Activated CD4-positive, alpha-beta T cell treated with anti-CD3 and anti-CD28 coated beads for 24 hours (primary cell): ENCODE results near the gene TMPRSS6.

ENCODE experiments used
- DNase-seq, 2 donors: peaks; one replicate each; pipeline ENCODE4 v3.0.0-alpha.2; 2020; ENCODE audit warnings: low read depth in 2 of 2

Gene TMPRSS6

DNA sequence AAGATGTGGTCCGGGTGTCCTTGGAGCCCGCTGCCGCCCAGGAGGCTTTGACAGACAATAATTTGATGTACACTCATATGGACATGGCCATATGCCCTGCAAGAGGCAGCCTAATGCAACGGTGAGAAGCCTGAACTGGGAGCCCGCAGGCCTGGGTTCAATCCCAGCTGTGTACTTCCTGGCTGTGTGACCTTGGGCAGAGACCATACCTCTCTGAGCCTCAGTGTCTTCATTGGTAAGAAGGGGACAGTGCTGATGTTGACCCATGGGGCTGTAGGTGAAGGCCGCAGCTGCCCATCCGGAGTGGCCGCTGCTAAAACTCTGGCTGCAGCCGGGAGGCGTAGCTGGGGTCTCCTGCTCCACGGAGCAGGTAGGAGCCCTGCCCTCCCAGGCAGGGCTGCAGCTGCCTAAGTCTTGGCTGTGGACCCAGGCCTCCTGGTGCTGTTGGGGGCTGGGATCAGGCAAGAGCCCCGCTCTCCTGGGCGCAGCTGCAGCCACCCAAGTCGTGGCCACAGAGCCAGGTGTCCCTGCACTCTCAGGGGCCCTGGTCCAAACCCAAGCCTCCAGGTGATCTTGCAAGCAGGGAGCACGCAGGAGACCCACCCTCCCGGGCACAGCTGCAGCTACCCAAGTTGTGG, 31.3 kb upstream of the TMPRSS6 start:
- no peak for DNase-seq

DNA sequence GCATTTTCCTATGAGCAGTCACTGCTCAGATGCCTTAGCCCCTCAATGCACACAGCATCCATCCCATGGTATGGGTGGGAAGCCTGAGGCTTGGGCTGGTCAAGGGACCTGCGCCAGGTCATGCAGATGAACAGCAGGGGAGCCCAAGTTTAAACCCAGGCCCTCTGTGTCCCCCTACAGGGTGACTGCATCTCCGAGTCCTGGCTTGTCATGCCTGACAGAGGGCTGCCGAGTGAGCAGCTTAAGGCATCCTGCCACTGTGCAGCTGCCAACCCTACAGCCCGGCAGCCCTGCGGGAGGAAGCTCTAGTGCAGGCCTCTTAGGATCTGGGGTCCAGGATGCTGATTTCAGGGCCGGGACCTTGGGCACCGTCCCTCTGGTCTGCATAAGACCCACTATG, 30.2 kb upstream of the TMPRSS6 start:
- DNase-seq, result no peak

DNA sequence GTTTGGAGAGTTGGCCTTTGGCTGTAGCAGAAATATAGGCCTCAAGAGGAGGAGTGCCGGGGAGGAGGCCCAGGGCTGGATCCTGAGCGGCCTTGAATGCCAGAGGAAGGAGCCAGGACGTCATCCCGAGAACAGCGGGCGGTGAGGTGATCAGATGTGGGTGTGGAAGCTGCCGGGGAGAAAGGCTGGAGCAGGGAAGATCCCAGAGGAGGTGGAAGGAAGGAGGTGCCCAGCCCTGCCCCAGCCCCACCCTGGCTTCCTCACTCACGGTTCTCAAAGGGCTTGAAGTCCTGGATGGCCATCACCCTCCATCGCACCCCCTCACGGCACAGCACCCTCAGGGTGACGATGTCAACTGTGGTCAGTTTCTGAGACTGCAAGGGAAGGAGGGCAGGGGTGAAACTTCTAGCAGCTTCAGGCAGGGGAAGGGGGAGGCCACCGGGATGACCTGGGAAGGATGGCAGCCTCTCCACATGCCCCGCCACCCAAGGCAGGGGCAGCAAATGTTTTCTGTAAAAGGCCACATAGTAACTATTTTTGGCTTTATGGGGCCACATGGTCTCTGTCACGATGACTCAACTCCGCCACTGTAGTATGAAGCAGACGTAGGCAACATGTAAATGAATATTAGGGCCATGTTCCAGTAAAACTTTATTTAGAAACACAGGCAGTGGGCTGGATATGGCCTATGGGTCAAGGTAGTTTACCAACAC, 29.5 kb upstream of the TMPRSS6 start:
- DNase-seq, result no peak

DNA sequence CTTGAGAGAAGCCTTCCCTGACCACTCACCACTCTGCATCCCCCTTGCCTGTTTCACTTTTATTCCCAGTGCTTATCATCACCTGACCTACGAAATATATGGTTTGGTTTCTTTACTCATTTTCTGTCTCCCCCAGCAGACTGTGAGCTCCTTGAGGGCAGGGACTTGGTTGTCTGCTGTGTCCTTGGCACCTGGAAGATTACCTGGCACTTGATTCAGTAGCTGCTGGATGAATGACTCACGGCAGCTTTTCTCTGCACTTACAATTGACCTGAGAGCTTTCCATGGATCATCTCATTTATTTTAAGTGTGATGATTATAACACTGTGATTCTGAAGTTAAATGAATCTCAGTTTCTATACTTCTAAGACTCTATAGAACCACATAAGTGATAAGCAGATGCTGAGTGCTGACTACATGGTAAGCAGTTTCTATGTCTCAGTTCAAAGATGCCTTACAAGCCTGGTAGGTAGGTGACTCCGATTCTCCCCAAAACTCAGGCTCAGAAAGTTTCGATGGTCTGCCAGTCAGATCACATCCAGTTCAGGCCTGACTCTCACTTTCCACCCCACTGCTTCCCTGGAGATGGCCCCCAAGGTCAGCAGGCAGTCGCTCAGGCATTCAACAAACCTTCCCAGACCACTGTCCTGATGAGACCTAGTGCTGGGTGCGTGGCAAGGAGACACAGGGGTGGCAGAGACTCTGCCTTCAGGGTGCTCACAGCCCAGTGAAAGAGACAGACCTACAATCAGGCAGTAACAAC, 28.6 kb upstream of the TMPRSS6 start:
- DNase-seq, result no peak

DNA sequence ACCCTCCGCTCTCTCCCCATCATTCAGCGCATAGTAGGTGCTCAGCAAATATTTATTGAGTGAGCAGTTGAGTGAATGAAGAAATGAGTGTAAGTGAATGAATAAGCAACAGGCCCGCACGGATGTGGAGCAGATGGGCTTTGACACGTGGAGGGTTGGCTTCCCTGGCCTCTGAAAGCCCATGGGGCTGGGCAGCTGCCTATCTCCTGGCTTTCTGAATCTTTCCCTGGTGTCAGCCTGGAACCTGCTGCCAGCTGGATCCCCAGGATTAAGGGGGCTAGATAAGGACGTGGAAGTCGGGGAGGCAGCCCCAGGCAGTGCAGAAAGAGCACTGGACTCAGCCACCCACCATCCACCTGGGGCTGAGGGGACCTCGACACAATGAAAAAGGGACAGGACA, 27.6 kb upstream of the TMPRSS6 start:
- DNase-seq, result no peak

DNA sequence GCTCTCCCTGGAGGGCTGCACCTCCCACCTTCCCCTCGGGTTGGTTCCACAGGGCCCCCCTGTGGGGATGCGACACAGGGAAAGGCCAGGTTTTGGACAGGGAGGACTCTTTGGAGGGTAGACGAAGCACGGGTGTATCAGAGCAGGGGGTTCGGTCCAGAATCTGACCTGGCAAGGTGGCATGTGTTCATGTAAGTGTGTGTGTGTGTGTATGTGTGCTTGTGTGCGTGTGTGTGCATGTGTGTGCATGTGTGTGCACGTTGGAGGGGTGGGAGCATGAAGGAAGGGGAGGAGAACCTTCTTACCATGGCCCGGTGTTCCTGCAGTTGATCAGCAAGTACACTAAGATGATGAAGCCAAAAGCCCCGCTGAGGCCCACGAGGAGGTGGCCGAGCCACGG, 25.5 kb upstream of the TMPRSS6 start:
- DNase-seq, result no peak

DNA sequence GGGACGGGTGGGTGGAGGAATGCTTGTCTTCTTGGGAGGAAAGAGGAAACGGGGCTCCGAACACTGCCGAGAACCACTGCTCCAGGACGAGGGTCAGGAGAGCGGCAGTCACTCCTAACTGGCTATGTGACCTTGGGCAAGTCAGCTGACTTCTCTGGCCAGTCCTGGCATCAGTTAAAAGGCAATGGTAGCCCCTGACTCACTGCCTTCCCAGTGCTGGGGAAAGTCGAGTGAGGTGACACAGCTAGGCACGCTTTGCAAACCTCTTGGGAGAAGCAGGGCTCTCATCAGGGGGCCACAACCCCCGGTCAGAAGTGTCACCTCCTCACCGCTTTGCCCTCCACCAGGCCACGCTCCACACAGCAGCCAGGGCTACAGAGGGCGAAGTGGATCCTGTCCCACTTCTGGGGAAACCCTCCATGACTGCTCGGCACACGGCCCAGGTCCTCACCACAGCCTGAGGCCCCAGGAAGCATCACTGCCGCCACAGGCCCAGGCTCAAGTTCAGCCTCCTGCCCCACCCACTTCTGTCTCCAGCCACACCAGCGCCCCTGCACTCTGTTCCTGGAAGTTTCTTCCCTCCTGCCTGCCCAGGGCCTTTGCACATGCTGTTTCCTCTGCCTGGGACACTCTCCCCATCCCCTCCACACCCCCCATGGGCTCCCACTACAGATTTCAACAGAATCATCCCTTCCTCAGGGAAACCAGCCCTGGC, 23.9 kb upstream of the TMPRSS6 start:
- no peak for DNase-seq

DNA sequence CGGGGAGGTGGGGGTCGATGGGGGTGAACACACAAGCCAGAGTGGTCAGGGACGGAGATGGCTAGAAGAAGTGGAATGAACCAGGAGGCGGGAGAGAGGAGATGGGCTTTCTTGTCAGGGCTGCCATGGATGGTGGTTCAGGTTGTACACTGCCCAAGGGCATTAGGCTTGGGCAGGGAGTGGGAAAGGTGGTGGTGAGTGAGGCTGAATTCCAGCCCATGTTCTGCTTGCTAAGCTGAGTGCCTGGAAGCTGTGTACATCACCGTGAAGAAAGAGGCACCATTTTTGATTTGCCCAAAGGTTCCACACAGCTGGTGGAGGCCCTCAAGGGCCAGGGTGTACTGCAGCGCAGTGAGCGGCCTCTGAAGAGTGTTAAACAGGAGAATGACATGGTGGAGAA, 23.3 kb upstream of the TMPRSS6 start:
- DNase-seq, result no peak

DNA sequence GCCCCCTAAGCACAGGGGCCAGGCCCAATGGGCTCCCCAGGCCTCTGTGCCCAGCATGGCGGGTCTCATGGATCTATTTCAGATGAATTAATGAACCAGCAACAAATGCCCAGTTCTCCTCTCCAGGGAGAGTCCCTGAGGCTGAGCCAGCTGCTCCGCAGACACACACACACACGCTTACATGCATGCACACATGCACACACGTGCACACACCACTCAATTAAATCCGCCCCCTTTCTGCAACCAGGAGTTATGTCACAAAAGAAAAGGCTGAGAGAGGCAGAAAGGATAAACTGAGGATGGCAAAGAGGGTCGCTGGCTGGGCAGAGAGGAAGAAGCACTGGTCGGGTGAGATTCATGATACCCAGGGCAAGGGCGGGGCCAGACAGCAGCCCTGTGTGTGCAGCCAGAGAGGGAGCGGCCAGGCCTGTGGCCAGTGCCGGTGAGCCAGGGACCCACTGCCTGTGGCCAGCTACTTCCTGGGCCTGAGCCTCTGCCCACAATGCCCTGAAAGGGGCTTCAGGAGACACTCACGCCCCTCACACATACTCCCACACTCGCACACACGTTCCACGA, 20.4 kb upstream of the TMPRSS6 start:
- no peak for DNase-seq

DNA sequence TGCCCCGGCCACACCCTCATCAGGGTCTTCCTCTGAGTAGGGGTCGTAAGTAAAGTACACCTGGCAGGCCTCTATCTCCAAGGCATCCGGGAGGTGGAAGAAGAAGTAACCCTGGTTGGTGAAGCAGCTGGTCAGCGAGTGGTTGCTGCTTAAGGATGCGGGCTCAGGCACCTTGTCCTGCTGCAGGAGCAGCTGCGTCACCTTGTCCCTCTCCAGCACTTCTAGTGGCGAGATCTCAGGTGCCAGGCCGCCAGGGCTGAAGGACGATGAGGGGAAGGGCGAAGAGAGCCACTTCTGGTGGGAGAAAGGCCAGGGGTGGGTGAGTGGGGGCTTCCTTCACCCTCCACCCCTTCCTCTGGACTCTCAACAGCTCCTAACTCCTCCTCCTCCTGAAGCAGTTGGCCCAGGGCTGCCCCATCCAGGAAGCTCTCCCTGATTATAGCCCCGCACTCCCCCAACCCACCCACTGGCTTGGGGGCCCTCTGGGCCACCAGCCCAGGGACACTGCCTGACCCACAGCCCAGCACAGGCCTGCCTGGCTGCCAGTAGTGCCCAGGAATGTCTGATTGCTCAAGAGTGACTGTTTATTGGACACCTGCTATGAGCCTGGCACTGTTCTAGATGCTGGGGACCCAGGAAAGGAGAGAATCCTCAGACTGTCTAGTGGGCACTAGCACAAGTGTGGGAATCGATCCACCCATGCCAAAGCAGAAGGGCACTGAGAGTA, 19.2 kb upstream of the TMPRSS6 start:
- no peak for DNase-seq

DNA sequence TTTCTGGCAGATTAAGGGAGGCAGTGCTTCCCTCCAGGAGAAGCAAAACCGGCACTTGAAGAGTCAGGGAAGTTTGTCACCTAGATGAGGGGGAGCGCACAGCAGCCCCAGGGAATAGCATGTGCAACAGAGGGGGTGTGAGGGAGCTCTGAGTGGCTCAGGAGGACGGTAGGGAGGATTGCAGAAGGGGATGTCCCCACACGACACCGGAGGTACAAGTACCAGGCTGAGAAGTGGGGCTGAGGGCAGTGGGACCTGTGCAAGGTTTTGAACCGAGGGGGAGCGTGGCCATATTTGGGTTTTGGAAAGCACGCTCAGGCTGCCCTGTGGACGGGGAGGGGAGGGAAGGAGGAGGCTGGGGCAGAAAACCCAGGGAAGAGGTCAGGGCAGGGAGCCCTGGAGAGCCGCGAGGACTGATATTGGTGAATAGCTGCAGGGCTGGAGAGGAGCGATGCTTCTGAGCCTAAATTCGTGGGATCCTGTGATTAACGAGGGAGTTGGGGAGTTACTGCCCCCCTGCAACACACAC, 17.9 kb upstream of the TMPRSS6 start:
- no peak for DNase-seq

DNA sequence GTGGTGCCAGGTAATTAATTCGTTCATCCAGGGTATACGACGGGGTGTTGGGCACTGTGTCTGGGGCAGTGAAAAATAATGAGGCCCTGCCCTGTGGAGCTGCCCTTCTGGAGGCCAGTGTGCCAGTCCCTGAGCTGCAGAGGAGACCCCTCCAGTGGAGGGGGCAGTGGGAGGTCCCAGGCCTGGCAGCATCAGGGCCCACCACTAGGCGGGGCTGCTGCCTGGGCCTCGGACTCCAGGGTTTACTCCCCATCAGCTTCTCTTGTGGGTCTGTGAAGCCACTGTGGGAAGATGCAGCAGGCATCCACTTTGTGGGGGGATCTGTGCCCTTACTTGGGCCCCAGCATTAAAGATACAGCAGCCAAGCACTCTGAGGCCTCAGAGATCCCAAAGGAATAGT, 17.4 kb upstream of the TMPRSS6 start:
- no peak for DNase-seq

DNA sequence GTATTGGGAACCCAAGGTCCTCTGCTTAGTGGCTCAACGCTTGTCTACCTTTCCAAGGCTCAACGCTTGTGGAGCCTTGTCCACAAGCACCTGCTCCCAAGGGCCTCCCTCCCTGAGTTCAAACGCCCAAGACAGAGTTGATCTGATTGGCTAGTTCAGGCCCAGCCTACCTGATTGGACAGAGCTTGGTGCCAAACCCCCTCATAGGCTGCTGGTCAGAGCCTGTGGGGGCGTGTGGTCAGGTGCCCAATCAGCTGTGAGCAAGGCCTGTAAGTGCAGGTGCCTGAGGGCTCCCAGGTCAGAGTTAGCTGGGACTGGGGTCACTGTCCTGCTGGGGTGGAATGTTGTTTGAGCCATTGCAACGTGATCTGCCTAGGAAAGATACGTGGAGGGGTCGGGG, 16.9 kb upstream of the TMPRSS6 start:
- no peak for DNase-seq

DNA sequence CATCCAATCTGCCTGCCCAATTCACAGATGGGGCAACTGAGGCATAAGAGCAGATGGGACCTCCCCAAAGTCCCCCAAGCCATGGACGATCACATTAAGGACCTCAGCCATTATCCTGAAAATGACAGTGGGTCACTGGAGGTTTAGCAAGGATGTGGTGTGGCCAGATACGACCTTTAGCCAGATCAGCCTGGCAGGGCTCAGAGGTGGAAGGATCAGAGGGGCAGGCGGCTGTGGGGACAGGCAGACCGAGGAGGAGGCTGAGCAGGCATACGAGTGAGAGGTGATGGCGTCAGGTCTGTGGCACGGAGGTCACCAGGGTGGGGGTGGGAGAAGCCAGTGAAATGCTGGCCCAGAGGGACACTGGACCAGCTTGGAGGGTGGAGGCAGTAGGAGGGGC, 14.1 kb upstream of the TMPRSS6 start:
- no peak for DNase-seq

DNA sequence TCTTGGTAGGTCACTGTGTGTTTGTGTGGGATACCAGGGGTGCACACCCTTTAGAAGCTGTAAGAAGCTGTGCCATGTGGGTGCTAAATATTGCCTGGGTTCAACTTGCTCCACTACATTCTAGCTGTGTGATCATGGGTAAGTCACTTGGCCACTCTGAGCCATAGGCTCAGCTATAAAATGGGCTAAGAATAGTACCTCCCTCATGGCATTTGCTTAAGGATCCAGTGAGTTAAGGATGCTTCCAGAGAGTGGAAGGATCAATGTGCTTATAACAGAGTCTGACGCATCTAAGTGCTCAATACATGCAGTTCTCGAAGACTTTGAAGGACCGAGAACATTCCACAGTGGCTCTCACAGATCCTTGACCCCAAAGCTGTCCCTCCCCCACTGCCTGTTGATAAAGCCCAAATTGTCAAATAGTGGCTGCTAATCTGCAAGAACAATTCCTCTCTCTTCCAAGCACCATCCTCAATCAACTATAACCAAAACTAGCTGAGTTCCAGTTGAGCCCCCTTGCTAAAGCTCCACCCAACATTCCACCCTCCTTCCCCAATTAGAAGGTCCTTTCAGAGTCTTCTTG, 13.2 kb upstream of the TMPRSS6 start:
- DNase-seq, result no peak

DNA sequence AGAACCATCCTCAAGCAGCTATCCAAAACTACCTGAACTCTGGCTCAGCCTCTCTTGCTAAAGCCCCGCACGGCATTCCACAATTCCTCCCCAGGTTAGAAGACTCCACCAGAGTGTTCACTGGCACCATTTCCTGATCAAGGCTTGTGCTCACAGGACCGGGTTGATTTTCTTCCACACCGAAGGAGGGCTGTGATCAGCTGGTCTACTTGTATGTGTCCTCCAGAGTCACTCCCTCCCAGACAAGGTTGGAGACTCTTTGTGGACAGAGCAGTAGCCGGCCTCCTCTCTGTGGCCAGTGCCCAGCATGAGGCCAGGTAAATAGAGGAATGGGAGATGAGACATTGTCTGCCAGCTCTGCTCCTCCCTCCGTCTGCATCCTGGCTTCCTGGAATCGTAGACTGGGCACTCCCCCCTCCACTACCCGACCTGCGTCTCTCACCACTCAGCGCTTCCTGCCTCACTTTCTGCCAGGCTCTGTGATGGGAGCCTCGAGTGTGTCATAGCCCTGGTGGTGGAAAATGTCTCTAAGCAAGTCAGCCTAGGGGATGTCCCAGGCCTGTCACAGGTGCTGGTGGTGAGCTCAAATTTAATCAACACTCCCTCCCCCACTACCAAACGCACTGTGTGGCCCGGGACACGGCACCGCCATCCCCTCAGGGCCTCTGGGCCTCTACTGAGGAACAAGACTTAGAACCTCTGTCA, 12.5 kb upstream of the TMPRSS6 start:
- DNase-seq, result peak; percentile 81 to 89

DNA sequence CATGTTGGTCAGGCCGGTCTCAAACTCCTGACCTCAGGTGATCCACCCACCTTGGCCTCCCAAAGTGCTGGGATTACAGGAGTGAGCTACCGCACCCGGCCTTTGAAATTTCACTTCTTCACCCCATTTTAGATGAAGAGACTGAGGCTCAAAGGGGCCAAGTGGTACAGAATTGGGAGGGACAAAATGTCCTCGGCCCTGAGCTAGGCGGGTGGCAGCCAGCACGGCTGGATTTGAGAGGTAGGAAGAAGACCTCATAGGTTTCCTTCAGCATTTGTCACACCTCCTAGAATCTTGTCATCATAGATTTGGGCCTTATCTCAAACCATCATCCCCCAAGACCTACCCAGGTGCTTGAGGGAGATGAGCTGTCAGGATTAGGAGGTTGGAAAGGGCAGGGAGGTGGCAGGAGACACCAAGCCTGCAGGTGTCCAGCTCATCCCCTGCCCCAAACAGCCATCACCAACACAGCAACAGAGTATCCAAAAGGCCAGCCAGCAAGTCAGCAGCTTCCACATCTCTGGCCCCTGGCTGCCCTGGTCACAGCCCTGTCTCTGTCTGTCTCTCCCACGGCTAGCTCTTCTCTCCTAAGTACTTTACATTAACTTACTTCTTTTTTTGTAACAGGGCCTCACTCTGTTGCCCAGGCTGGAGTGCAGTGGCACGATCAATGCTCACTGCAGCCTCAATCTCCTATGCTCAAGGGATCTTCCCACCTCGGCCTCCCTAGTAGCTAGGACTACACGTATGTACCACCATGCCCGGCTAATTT, 11.2 kb upstream of the TMPRSS6 start:
- no peak for DNase-seq

DNA sequence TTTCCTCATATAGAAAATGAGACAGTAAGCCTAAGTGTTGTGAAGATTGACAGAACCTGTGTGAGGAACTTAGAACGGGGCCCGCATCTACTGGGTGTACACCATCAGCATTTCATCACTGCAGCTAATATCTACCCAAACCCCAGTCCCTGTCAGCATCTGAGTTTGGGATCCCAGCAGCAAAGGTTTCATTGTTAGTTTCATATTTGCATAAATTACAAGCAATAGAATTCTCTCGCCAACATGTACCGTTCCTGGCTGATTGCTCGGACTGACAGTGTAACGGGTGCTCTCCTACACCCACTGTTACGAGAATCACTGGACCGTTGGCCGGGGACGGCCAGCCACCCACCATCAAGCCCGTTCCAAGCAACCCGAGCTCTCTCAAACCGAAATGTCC, 10.4 kb upstream of the TMPRSS6 start:
- DNase-seq, result no peak

DNA sequence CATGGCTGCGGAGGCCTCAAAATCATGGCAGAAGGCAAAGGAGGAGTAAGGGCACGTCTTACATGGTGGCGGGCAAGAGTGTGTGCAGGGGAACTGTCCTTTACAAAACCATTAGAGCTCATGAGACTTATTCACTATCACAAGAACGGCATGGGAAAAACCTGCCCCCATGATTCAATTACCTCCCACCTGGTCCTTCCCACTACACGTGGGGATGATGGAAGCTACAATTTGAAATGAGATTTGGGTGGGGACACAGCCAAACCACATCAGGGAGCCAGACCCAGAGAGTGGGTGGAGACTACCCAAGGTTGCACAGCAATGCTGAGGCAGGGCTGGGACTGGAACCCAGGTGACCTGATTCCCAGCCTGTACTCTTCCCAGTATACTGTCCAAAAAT, 8.6 kb upstream of the TMPRSS6 start:
- DNase-seq, result no peak
